Measurements from ENCODE around the gene KCND3. TPM values are rescaled to one million over a fixed set of nuclear protein-coding genes. Genes with fewer than 3 reads are reported as not detected.

The KCND3 gene
- total RNA-seq, 1 experiment from 2014 or later: 0.15 TPM

GRCh38 chr1:111857194-111857651, 132.2 kb downstream of the KCND3 start:
- Histone ChIP-seq H3K9ac (ENCODE audit: extremely low read depth, insufficient read length, low read length) (no peak overlapping the region), H2BK12ac (ENCODE audit: insufficient read length, low read depth, low read length) (no peak overlapping the region), H3K27me3 (ENCODE audit: insufficient read depth, low read length) (no peaks in the 10 kb centered on the region), H3K23ac (ENCODE audit: insufficient read length, low read depth, low read length) (no peak overlapping the region), H4K8ac (replicated peaks; ENCODE audit: insufficient read length, low read depth, low read length) (no peak overlapping the region), H2BK20ac (ENCODE audit: low read depth, low read length, poor library complexity, severe bottlenecking) (no peak overlapping the region), H2BK120ac (ENCODE audit: low read depth, low read length, poor library complexity, severe bottlenecking) (no peak overlapping the region), H3K79me1 (ENCODE audit: insufficient read depth, low read depth, low read length, poor library complexity, severe bottlenecking) (no peaks in the 10 kb centered on the region), H2BK5ac (ENCODE audit: insufficient read length, low read length) (no peak overlapping the region), H3K4ac (ENCODE audit: low read depth, low read length) (no peak overlapping the region), H3T11ph (ENCODE audit: low read length) (no peak overlapping the region), H3K79me2 (ENCODE audit: insufficient read depth, low read length) (no peaks in the 10 kb centered on the region), H3K4me1 (ENCODE audit: insufficient read depth, low read length) (peaks cover 7% of the 10 kb centered on the region; the same call in 1 of the 2 replicates), H2AK5ac (ENCODE audit: insufficient read length, low read length) (no peak overlapping the region), H3K27ac (ENCODE audit: insufficient read length, low read depth, low read length) (no peak overlapping the region), H3K14ac (ENCODE audit: insufficient read depth, low read length) (no peak overlapping the region), H2BK15ac (ENCODE audit: low read depth, low read length) (no peak overlapping the region), H3K18ac (ENCODE audit: insufficient read length, low read depth, low read length) (no peak overlapping the region), H3K9me3 (ENCODE audit: control insufficient read depth, low read depth, low read length) (no peaks in the 10 kb centered on the region), H4K20me1 (ENCODE audit: control insufficient read depth, insufficient read depth, insufficient read length) (no peaks in the 10 kb centered on the region), H3K23me2 (ENCODE audit: insufficient read length, low read depth, low read length, poor library complexity, severe bottlenecking) (no peaks in the 10 kb centered on the region), H3K4me2 (ENCODE audit: insufficient read depth, insufficient read length, low read length) (no peak overlapping the region), H2AFZ (ENCODE audit: low read length) (no peak overlapping the region), H4K91ac (ENCODE audit: insufficient read length, low read depth, low read length) (no peak overlapping the region), H3K56ac (ENCODE audit: insufficient read length, low read depth, low read length) (no peak overlapping the region), H4K5ac (ENCODE audit: insufficient read length, low read depth, low read length) (no peak overlapping the region)
- TF ChIP-seq CTCF (conservative IDR thresholded peaks at IDR 0.05): no peak
- no peaks in the 10 kb centered on the region; the same call in none of the 2 replicates for H3K27me3 Mint-ChIP-seq (ENCODE audit: low read depth)
- DNase-seq: no peak
- no peak overlapping the region; a peak in 1 of 7 replicates for H3K27ac Mint-ChIP-seq
- no peaks in the 10 kb centered on the region; a peak in 1 of 5 replicates for H3K9me3 Mint-ChIP-seq
- H3K4me3 Mint-ChIP-seq: no peak overlapping the region
- H3K4me1 Mint-ChIP-seq: peaks cover 28 to 35% of the 10 kb centered on the region in 2 experiments
- no CpG with 5 or more reads among the region's 13 CpGs for WGBS (ENCODE audit: extremely low coverage, insufficient read length, low lambda C conversion rate)
- H3K36me3 Mint-ChIP-seq (ENCODE audit: insufficient read depth in 1 of 3, low read depth in 3 of 3): no peaks in the 10 kb centered on the region; a peak in 1 of 7 replicates

Data from H9 (cell line).